Nephron progenitor cell (in vitro differentiated cells): Measurements from ENCODE around the gene SMC1B.
"Not testable (repeated sequence)": the region's sequence is repeated elsewhere in the genome, so short reads cannot be mapped to it uniquely, and the experiment has no call there.

Source experiments
- DNase-seq: peaks from one replicate; pipeline ENCODE4 v3.0.0; 2021
- H3K27ac Mint-ChIP-seq: 2 replicates; pipeline ENCODE4 v1.8.0; 2021; ENCODE audit warnings: mild to moderate bottlenecking, moderate library complexity, mixed read lengths
- H3K27me3 Mint-ChIP-seq: 2 replicates; pipeline ENCODE4 v1.8.0; 2021; ENCODE audit warnings: mild to moderate bottlenecking, low read depth, mixed read lengths; ENCODE audit not compliant: poor library complexity
- H3K36me3 Mint-ChIP-seq: 2 replicates; pipeline ENCODE4 v1.8.0; 2021; ENCODE audit warnings: low read depth, mixed read lengths
- H3K4me1 Mint-ChIP-seq: 2 replicates; pipeline ENCODE4 v1.8.0; 2021; ENCODE audit warnings: mixed read lengths
- H3K4me3 Mint-ChIP-seq: 2 replicates; pipeline ENCODE4 v1.8.0; 2021; ENCODE audit warnings: mild to moderate bottlenecking, moderate library complexity, mixed read lengths
- H3K9me3 Mint-ChIP-seq: 2 replicates; pipeline ENCODE4 v1.8.0; 2021; ENCODE audit warnings: mild to moderate bottlenecking, moderate library complexity, mixed read lengths
- TF ChIP-seq, protein P1 (sequence below): fragments of 200-600 bp; sonication (generic); IDR thresholded peaks from 2 replicates; pipeline ENCODE4 v1.5.0; 2021; ENCODE audit warnings: antibody characterized with exemption

Gene SMC1B

DNA sequence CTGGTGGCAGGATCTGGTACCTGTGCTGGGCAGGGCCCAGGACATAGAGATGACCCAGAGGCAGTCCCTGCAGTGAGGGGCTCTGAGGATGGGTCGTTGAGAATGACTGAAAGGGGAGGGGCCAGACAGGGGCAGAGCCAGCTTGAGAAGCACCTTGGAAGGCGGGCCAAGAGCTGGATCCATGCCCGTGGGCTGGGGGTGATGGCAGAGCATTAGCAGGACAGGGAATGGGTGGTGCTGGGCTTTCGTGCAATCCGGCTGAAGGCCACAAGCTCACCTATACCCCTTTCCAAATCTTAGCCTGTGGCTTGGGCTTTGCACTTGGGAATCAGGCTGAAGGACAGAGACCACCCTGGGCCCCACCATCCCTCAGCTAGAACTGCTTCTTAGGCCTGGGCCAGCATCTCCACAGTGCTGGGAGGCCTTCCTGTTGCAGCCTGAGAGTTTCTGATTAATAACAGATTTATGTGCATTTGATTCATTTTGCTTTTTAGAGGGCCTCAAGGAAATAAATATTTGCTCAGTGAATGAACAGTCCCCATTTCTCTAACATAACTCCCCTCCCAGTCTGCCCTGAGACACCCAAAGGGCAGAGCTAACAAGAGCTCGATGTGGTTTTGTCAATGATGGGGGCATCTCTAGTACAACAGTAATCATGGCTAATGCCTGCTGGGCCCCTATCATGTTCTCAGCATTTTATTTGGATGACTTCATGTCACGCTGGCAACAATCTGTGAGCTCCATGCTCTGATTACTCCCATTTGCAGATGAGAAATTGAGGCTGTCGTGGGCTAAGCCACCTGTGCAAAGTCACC lies 39.4 kb upstream of the SMC1B start:
- Mint-ChIP-seq H3K27me3 (peaks cover 4% of the 10 kb centered on the region), H3K4me3 (no peak overlapping the region), H3K27ac (no peak overlapping the region)

DNA sequence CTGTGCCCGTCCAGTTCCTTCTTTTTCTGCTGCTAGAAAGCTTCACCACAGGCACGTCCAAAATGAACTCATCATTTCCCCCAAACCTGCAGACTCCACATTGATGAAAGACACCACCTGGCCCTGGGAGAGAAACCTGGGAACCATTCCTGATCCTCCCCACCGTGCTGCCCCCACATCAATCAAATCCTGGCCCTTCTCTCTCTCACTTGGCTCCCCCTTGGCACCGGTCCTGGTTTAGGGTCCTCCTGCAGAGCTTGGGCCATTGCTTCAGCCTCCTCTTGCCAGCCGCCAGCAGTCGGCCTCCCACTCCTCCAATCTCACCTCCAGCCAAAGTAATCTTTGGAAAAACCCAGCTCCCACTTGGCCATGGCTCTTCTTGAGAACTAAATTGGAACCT lies 38.6 kb upstream of the SMC1B start:
- Mint-ChIP-seq H3K36me3 (no peaks in the 10 kb centered on the region), H3K27ac (no peak overlapping the region), H3K27me3 (peaks cover 7% of the 10 kb centered on the region), H3K4me1 (peaks cover 45% of the 10 kb centered on the region), H3K4me3 (no peak overlapping the region), H3K9me3 (no peaks in the 10 kb centered on the region)
- DNase-seq, result no peak
- TF ChIP-seq, protein P1, sequence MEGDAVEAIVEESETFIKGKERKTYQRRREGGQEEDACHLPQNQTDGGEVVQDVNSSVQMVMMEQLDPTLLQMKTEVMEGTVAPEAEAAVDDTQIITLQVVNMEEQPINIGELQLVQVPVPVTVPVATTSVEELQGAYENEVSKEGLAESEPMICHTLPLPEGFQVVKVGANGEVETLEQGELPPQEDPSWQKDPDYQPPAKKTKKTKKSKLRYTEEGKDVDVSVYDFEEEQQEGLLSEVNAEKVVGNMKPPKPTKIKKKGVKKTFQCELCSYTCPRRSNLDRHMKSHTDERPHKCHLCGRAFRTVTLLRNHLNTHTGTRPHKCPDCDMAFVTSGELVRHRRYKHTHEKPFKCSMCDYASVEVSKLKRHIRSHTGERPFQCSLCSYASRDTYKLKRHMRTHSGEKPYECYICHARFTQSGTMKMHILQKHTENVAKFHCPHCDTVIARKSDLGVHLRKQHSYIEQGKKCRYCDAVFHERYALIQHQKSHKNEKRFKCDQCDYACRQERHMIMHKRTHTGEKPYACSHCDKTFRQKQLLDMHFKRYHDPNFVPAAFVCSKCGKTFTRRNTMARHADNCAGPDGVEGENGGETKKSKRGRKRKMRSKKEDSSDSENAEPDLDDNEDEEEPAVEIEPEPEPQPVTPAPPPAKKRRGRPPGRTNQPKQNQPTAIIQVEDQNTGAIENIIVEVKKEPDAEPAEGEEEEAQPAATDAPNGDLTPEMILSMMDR, result no peak

More for the DNA sequence above, 39.4 kb upstream of the SMC1B start:
- no peaks in the 10 kb centered on the region for H3K9me3 Mint-ChIP-seq
- TF ChIP-seq, protein P1, result no peak
- H3K36me3 Mint-ChIP-seq, result no peaks in the 10 kb centered on the region
- H3K4me1 Mint-ChIP-seq, result peaks cover 49% of the 10 kb centered on the region
- DNase-seq, result no peak

DNA sequence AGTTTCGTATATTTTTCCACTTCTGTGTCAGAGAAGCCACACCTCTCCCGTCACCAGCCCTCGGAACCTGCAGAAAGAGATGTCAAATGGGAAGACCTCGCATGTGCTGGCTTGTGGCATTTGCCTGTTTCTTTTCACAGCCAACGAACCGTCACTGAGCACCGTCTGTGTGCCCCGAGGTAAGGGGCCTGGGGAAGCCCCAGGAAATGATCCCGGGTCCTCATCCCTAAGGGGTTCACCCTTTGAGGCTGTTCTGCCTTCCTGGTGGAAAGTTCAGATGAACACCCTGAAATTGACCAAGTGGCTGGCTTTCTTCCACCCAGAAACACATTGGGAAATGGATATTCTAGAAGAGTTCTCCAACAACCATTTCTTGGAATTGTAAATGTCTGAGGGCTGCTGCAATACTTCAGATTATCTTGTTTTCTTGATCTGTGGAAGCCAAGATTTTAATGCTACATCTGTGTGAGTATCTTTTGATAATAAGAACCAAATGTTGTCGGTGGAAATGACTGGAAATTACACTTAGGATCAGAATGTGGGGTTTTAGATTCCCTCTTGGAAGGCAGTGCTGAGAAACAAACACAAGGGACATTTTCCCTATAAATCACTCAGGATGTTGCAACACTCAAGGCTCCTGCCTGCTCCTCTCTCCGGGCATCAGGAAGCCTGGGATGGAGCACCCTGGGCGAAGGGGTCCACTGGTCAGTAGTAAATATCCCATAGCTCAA lies 37.7 kb upstream of the SMC1B start:
- peaks cover 11% of the 10 kb centered on the region for H3K27me3 Mint-ChIP-seq
- H3K4me3 Mint-ChIP-seq, result no peak overlapping the region
- H3K9me3 Mint-ChIP-seq, result no peaks in the 10 kb centered on the region
- no peak overlapping the region for H3K27ac Mint-ChIP-seq
- H3K4me1 Mint-ChIP-seq, result peaks cover 43% of the 10 kb centered on the region
- no peak for DNase-seq
- no peaks in the 10 kb centered on the region for H3K36me3 Mint-ChIP-seq
- TF ChIP-seq, protein P1, result no peak

DNA sequence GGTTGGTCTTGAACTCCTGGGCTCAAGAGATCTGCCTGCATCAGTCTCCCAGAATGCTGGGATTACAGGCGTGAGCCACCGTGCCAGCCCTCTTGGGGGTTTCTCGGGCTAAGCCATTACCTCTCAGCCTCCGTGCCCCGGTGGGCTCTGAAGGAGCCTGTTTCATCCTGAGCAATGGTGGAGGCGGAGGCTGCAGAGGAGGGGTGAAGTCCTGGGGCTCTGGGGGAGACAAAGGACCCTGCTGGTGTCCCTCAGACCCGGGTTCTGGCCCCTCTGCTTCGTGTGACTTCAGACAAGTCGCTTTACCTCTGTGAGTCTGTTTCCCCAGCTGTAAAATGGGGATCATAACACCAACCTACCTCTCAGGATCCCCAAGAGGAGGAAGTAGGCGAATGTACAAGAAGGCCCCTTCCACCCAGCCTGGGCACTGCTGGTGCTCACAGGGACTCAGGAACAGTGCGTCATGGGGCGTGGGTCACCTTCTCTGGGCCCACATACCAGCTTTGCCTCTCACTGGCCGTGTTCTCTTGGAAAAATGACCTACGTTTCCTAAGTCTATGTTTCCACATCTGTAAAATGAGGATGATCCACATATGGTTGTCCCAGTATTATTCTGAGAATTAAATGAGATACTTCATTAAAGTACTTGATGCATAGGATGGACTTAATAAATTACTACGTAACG lies 36.8 kb upstream of the SMC1B start:
- no peaks in the 10 kb centered on the region for H3K36me3 Mint-ChIP-seq

DNA sequence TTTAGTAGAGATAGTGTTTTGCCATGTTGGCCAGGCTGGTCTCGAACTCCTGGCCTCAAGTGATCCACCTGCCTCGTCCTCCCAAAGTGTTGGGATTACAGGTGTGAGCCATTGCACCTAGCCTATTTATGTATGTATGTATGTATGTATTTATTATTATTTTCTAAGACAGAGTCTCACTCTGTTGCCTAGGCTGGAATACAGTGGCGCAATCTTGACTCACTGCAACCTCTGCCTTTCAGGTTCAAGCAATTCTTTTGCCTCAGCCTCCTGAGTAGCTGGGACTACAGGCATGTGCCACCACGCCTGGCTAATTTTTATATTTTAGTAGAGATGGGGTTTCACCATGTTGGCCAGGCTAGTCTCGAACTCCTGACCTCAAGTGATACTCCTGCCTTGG lies 36.0 kb upstream of the SMC1B start:
- DNase-seq, H3K36me3 Mint-ChIP-seq, H3K27ac Mint-ChIP-seq, H3K9me3 Mint-ChIP-seq, H3K4me3 Mint-ChIP-seq: not testable (repeated sequence)
- peaks cover 16% of the 10 kb centered on the region for H3K27me3 Mint-ChIP-seq
- peaks cover 28% of the 10 kb centered on the region for H3K4me1 Mint-ChIP-seq

More for the DNA sequence above, 36.8 kb upstream of the SMC1B start:
- no peak overlapping the region for H3K27ac Mint-ChIP-seq
- TF ChIP-seq, protein P1, result no peak
- no peak overlapping the region for H3K4me3 Mint-ChIP-seq
- H3K27me3 Mint-ChIP-seq, result peaks cover 12% of the 10 kb centered on the region
- DNase-seq, result no peak
- no peaks in the 10 kb centered on the region for H3K9me3 Mint-ChIP-seq
- peaks cover 36% of the 10 kb centered on the region for H3K4me1 Mint-ChIP-seq

DNA sequence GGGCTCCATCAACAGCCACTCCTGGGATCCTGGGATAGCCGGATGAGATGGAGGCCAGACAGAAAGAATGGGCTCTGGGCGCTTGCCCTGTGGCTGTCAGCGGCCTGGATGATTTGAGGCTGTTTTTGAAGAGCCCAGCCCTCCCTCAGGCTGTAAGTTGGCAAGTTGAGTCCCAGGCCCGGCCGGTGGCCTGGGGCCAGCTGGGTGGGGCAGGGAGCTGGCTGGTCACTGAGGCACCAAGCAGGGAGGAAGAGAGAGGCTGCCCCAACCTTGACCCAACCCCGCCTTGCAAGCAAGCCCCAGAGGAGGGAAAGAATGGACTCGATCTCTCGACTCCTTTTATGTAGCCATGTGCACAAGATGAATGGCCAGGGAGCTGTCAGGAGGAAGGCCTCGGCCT lies 35.0 kb upstream of the SMC1B start:
- H3K4me3 Mint-ChIP-seq, result no peak overlapping the region
- no peak overlapping the region for H3K27ac Mint-ChIP-seq
- DNase-seq, result no peak
- peaks cover 26% of the 10 kb centered on the region for H3K4me1 Mint-ChIP-seq
- peaks cover 16% of the 10 kb centered on the region for H3K27me3 Mint-ChIP-seq
- no peaks in the 10 kb centered on the region for H3K9me3 Mint-ChIP-seq
- H3K36me3 Mint-ChIP-seq, result no peaks in the 10 kb centered on the region
- TF ChIP-seq, protein P1, result no peak

DNA sequence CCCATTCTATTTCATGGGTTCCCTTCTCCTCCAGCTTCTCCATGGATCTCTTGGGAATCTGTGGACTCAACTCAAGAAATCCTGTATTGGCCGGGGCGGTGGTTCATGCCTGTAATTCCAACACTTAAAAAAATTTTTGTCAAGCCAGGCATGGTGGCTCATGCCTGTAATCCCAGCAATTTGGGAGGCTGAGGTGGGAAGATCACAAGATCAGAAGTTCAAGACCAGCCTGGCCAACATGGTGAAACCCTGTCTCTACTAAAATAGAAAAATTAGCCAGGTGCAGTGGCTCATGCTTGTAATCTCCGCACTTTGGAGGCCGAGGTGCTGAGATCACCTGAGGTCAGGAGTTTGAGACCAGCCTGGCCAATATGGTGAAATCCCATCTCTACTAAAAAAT lies 34.2 kb upstream of the SMC1B start:
- not testable (repeated sequence) for H3K36me3 Mint-ChIP-seq, H3K9me3 Mint-ChIP-seq, H3K27ac Mint-ChIP-seq, H3K4me3 Mint-ChIP-seq, DNase-seq
- Mint-ChIP-seq H3K4me1 (peaks cover 28% of the 10 kb centered on the region), H3K27me3 (peaks cover 19% of the 10 kb centered on the region)
